ENCODE data around the gene CPSF4L.

The CPSF4L gene

DNA sequence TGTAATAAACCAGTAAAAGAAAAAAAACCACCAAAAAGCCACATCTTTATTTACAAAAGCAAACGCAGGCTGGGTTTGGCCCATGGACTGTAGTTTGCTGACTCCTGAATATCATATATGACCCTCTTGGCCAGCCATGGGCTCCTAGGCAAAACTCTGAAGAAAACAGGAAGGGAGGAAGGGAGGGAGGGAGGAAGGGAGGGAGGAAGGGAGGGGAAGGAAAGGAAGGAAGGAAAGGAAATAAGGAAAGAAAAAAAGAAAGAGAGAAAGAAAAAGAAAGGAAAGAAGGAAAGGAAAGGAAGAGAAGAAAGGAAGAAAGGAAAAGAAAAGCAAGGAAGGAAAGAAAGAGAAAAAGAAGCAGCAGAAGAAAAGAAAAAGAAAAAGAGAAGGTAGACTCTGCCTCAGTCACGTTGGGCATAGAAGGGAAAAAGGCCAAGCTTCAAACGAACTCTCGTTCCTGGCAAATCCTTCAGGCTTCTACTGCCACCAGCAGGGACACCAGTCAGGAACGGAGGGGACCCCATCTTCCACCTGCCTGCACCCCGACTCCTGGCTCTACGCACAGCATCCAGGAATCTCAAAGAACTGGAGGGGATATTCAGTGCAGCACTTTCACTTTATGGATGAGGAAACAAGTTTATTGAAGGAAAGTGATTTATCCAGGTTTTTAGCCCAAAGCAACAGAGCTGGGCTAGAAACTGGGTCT, 28.0 kb upstream of the CPSF4L start:
- DNase-seq (ENCODE audit: low read depth) = no peak

DNA sequence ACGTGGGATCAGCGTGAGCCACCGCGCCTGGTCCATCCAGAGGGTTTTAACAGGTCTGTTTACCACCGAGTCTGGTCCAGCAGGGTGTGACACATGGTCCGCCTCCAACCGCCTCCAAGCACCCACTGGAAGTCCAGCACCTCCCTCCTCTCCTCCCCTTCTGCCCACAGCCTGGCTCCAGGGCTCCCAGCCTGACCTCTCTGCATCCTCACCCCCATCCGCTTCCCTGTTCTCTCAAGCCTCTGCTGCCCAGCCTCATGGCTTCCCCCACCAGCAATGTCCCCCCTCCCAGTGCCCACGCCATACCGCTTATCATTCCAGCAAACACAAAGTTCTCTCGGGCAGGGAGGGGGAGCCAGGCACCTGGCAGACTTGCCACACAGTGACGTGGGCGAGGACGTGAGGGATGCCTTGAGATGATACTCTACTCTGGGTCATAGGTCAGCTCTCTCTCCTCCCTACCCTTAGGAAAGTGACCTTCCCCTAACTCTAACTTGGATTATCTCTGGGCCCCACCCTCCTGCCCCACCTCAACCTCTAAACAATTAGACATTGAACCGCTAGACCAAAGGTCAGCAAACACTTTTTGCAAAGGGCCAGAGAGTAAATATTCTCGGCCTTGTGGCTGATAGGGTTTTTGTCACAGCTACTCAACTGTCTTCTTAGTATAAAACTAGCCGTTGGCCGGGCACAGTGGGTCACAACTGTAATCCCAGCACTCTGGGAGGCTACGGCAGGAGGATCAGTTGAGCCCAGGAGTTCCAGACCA, 27.0 kb upstream of the CPSF4L start:
- no peak for DNase-seq (ENCODE audit: low read depth)

DNA sequence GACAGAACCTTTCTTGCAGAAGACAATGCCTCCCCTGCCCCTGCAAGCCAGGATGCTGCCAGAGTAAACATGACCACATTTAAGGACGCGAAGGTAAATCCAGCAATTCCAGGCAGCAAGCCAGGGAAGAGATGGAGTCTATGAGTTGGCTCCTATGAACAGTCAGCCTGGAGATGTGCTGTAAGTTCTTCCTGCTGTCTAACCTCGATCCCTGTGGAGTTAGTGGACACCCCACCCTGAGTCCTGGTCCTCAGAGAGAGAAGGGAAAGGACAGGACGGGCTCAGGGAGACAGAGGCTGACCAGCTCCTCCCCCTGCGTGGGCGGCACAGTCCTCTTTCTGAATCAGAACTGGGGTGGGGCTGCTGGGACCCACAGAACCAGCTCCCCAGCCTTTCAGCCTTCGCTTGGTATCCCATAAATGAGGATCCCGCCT, 25.2 kb upstream of the CPSF4L start:
- DNase-seq (ENCODE audit: low read depth) = no peak

DNA sequence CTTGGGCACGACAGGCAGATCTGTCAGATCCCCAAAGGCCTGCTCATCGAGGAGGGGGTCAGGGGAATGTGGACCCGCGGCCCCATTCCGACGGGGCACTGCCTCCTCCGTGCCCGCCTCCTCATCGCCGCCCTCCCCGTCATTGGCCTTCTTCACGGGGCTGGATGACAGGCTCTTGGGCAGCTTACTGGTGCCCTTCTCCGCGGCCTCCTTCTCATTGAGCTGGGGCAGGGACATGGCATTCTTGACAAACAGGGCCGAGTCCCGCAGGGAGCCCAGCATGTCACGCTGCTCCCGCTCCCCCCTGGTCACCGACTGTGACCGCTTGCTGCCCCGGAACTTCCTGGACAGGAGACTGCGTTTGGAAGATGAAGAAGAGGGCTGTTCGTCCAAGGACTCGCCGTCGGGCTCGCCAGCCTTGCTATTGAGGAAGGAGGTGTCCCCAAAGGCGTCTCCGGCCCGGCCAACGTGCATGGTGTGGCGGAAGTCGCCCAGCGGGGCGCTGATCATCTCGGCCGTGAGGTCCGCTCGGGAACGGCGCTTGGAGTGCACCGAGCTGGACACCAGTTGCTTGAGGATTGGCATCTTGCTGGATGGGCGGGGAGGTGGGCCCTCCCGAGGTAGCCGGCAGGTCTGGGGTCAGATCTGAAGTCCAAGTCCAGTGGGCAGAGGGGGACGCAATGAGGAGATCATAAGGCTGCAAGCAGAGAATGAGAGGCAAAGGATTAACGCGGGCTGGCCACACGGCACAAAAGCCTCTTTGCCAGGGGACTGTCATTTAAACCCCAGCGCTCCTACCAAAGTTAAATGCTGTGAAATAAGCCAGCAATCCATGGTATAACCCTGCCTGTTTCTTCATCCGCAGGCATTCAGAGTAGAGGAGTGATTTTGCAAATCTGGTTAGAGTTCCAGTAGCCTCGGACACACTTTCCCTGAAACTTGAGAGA, 24.5 kb upstream of the CPSF4L start:
- no peak for DNase-seq (ENCODE audit: low read depth)

DNA sequence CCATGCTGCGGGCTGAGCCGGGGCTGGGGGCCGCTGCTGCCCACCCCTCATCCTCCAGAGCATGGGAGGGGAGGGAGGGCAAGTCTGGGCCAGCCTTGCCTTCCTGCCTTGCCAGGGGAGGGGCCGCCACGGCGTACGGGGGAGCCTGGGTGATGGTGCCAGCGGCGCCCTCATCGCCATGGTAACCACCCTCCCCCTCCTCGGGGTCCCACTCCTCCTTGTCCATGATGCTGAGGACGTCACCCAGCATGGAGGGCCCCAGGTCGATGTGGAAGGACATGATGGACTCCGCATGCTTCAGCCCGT, 23.9 kb upstream of the CPSF4L start:
- DNase-seq (ENCODE audit: low read depth) = no peak

DNA sequence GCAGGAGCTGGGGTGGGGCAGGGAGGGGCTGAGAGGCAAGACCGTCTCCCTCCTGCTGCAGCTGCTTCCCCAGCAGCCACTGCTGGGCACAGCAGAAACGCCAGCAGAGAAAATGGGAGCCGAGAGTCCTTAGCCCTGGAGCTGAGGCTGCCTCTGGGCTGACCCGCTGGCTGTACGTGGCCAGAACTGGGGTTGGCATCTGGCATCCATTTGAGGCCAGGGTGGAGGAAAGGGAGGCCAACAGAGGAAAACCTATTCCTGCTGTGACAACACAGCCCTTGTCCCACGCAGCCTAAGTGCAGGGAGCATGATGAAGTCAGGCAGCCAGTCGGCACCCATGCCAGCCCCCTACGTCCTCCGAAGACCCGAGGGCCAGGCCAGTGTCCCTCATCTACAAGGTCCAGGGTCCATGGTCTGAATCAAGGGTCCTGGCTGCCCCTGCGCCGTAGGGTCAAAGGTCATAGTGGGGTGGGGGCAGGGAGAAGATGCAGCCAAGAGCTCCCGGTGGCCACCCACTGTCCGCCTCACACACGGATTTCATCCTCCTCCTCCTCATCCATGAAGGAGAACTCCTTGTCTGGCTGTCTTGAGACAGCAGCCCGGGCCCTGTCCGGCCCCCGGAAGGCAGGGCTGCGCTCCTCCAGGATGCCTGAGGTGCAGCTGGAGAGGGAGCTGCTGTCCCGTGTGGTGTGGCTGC, 23.4 kb upstream of the CPSF4L start:
- no peak for DNase-seq (ENCODE audit: low read depth)

DNA sequence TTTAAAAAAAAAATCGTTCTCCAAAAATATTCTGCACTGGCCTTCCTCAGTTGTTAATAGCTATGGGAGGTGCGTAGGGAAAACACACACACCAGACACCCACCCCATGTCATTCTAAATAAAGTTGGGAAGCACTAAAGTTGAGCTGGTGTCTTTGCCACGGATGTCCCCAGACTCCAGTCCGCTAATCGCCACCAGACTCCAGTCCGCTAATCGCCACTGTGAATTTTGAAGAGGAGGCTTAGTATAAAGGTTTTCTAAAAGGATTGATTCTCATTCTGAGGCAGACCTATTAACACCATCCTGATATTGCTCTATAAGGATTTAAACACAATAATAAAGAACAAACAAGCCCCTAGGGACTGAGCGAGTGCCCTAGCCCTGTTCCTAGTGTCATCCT, 22.7 kb upstream of the CPSF4L start:
- DNase-seq (ENCODE audit: low read depth) = no peak

DNA sequence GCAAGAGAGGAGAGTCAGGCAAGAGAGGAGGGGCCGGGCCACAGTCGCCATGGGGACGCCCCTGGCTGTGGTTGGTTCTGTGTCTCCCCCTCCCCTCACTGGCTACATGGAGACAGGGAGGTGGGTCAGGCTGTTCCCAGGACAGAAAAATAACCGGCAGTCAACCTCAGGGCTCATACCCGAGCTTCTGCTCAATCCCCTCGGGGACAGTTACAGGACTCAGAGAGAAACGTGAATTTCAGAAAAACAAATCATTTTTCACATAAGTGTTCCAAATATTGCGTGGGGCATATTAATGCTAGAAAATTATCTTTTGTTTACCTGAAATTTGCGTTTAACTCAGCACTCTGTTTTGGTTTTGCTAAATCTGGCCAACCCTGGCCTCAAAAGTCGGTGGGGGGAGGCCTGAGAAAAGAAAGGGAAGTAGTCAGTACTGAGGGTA, 22.2 kb upstream of the CPSF4L start:
- no peak for DNase-seq (ENCODE audit: low read depth)

DNA sequence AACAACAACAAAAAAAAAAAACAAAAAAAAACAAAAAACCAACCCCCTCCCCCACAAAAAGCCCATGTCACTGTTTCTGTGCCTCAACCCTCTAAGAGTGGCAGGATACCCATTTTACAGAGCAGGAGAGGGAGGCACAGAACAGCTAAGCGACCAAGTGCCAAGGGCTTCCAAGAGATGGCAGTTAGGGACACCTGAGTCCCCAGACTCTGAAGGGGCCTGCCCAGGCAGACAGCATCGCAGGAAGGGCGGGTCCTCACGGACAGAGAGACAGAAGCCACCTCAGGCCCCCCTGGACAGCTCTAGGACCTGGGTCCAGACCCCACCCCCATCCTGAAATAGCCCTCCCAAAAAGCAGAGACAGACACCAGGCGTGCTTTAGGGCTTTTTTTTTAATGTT, 21.6 kb upstream of the CPSF4L start:
- no peak for DNase-seq (ENCODE audit: low read depth)

DNA sequence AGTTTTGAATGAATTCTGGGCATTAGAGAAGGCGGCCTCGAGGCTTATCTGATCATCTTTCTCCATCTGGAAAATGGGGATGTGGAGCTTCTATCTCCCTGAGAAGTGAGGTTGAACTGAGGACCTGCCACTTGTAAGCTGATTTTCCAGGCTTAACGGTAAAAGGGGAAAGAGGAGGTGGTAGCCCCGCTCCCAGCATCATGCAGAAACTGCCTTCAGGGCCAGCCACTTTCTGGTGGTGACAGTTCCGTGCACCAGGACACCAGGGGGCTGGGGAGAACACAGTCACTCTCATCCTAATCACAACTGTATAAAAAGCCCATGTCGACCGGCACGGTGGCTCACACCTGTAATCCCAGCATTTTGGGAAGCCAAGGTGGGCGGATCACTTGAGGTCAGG, 20.9 kb upstream of the CPSF4L start:
- DNase-seq (ENCODE audit: low read depth) = no peak

DNA sequence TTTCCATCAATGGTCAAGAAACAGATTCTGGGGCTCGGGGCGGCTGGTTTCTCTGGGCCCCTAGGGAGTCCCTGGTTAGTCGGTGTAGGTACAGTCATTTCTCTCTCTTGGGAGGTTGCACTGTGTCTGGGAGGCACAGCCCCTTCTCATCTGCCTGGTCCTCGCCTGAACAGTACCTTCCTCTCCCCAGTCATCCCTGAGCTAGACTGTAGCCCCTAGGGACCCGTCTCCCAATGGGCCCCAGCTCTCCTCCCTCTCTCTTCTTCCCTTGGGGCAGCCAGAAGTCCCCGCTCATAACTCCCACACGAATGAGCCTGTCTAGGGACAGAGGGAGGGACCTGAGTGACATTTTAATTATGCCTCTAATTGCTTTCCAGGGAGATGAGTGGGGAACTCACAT, 20.2 kb upstream of the CPSF4L start:
- no peak for DNase-seq (ENCODE audit: low read depth)

DNA sequence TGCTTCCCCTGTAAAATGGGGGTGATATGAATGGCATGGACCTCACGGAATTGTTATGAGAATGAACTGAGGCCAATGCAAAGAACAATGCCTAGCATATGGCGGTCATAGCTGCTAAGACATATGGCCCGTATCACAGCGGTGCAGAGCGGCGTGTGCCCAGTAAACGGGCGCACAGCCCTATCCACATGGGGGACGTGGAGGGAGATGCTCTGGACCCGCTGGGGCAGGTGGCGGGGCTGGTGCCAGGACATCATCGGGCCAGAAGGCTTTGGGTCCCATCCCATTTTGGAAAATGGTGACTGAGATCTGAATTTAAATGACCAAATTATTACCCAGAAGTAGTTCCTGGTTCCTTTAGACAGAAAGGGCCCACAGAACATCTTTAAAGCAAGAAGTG, 18.5 kb upstream of the CPSF4L start:
- no peak for DNase-seq (ENCODE audit: low read depth)

DNA sequence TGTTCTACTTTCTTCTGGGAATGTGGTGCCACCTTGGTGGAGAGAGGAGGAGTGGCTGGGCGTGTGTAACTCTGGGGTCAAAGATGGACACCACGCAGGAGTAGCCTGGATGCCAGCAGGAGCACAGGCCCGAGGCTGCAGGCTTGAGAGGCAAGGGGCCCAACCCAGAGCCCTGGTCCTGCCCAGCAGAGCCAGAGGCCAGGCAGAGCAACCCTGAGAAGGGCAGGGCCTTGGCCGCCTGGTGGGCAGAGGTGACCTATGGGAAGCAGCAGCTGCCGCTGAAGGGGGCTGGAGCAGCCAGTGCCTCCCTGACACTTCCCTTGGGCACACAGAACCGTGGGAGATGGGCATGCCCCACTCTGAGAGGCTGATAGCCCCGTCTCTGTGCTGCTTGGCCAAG, 18.0 kb upstream of the CPSF4L start:
- no peak for DNase-seq (ENCODE audit: low read depth)

DNA sequence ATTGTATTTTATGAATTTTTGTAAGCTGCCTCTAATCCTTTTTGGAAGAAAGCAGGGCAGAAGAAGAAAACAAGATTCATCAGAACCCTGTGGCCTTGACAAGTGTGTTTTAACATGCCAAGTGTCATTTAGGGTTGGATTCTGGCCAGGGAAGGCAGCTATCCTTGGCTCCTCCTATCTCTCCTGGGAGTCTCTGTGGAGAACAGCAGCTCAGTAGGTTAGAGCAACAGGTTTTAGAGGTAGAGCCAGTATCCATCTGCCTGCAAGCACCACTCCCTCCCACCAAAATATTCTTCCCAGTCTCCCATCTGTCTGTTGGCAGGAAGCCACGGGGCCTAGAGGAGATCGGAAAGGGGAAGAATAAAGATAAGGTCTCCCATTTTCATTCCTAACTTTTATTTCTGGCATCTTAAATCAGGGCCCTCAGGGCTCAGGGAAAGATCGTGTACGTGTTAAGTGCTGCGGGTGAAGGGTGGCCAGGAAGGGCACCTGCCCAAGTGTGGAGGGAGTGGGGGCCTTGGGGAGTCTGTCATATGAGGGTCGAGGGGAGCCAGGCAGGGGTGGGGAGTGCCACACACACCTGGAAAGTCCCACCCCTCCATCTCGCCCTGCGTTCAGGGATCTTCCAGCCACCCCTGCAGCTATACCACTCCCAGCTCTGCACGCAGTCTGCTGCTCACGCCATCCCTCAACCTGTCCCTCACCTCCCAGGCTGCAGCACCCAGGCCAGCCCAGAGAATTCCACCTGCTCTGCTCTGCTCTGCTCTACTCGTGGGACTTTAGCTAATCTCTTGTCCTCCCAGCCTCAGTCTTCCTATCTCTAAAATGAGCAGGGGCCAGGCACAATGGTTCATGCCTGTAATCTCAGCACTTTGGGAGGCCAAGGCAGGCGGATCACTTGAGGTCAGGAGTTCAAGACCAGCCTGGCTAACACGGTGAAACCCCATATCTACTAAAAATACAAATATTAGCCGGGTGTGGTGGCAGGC, 17.1 kb upstream of the CPSF4L start:
- no peak for DNase-seq (ENCODE audit: low read depth)

DNA sequence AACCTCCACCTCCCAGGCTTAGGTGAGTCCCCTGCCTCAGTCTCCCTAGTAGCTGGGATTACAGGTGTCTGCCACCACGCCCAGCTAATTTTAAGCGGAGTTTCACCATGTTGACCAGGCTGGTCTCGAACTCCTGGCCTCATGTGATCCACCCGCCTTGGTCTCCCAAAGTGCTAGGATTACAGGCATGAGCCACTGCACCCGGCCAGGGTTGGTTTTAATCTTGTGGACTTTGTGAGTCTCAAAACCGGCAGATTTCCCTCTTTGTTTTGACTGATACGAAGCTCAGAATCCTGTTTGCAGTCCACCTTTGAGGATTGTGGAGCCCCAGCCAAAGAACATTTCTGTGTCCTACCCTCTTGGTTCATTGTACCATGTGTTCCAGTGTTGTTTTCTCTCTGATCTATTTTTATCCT, 16.4 kb upstream of the CPSF4L start:
- DNase-seq (ENCODE audit: low read depth) = no peak

DNA sequence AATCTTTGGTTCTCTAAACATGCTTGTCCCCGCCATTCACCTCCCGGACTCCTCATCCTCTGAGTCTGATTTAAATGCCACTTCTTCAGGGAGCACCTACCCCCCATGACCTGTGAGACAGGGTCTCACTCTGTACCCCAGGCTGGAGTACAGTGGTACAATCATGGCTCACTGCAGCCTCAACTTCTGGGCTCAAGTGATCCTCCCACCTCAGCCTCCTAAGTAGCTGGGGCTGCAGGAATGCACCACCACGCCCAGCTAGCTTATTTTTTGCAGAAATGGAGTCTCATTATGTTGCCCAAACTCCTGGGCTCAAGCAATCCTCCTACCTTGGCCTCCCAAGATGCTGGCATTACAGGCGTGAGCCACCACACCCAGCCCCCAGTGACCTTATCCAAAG, 12.8 kb upstream of the CPSF4L start:
- no peak for DNase-seq (ENCODE audit: low read depth)

DNA sequence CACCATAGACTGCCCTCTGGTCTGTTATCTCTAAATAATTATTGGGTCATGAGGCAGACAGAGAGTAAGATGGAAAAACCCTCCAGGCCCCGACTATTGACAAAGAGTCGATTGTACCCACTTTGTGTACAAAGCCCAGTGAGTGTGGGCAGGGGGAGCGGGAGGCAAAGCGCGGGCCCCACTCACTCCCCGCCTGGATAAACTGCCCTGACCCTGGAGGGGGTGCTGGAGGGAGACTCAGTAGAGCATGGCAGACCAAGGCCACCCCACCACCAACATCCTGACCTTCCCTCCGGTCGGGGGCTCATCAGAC, 11.2 kb upstream of the CPSF4L start:
- no peak for DNase-seq (ENCODE audit: low read depth)

DNA sequence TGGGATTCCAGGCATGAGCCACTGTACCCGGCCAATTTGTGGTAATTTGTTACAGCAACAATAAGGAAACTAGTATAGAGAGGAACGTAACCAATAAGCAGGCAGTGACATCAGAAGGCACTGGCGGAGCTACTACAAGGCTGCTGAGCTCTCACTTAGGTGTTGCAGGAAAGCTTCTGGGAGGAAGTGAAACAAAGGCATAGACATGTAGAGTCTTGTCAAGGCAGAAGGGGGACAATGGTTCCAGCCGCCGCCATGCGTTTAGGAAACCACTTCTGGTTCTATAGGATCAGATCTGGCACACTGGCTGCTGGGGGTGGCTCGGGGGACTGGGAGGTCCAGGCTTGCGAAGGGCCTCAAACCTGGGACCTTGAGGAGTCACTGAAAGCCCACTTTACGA, 9.4 kb upstream of the CPSF4L start:
- no peak for DNase-seq (ENCODE audit: low read depth)

DNA sequence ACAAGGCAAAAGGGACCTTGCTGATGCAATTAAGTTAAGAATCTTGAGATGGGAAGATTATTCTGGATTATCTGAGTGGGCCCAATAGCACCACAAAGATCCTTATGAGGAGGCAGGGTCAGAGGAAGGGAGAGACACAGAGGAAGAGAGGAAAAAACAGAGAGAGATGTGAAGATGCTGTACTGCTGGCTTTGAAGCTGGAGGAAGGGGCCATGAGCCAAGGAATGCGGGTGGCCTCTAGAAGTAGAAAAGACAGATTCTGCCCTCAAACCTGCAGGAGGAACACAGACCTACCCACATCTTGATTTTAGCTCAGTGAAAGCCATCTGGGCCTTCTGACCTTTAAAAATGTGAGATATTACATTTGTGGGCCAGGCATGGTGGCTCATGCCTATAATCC, 8.1 kb upstream of the CPSF4L start:
- no peak for DNase-seq (ENCODE audit: low read depth)

DNA sequence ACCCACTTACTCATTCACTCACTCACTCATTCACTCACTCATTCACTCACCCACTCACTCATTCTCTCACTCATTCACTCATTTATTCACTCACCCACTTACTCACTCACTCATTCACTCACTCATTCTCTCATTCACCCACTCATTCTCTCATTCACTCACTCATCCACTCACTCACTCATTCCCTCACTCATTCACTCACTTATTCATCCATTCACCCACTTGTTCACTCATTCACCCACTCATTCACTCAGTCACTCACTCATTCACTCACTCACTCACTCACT, 7.6 kb upstream of the CPSF4L start:
- DNase-seq (ENCODE audit: low read depth) = no peak

DNA sequence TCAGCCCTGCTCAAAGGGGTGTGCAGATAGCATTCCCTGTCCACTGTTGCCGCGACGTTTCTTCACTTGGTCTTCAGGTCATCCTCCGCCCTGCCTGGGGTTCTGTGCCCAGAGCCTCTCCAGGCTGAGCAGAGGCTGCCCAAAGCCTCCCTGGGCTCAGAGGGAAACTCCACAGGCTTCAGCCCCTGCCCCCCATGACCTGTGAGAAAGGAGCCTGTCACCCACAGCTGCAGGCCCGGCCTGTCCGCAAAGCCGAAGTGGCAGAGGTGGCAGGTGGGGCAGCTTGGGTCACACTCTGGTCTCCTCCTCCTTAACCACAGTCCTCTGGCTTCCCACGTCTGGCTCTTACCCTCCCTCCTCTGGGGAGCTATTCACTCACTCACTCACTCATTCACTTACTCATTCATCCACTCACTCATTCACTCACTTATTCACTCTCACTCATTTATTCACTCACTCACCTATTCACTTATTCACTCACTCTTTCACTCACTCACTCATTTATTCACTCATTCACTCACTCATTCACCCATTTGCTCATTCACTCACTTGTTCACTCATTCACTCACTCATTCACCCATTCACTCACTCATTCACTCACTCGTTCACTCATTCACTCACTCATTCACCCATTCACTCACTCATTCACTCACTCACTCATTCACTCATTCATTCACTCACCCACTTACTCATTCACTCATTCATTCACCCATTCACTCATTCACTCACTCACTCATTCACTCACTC, 7.1 kb upstream of the CPSF4L start:
- DNase-seq (ENCODE audit: low read depth) = no peak
